ENCODE results near the gene CCDC33. TPM values are rescaled to one million over a fixed set of nuclear protein-coding genes. Genes with fewer than 3 reads are reported as not detected.

Gene CCDC33
- total RNA-seq, 1 experiment from 2014 or later: 0.77 TPM

GRCh38 chr15:74239051-74239705 is 3.1 kb downstream of the CCDC33 start:
- intact Hi-C loops (cut with micrococcal nuclease): no loop called here
- Histone ChIP-seq H3K79me2 (ENCODE audit: low read length) (no peaks in the 10 kb centered on the region), H3K4me2 (ENCODE audit: low read length) (no peak overlapping the region), H3K4me1 (ENCODE audit: insufficient read depth, low read length) (peaks cover 29% of the 10 kb centered on the region), H3F3A (ENCODE audit: low read length, unreplicated experiment) (no peaks in the 10 kb centered on the region), H3K9me2 (replicated peaks; ENCODE audit: low read length) (no peaks in the 10 kb centered on the region), H3K27ac (ENCODE audit: low read length) (no peak overlapping the region), H3K4me3 (ENCODE audit: low read length) (no peak overlapping the region), H3K9me3 (ENCODE audit: low read length) (no peaks in the 10 kb centered on the region), H4K20me1 (ENCODE audit: low read length) (no peaks in the 10 kb centered on the region), H2AFZ (ENCODE audit: low read length) (no peak overlapping the region), H3K36me3 (ENCODE audit: low read depth, low read length) (no peaks in the 10 kb centered on the region), H3K27me3 (ENCODE audit: low read length) (no peaks in the 10 kb centered on the region), H3K9ac (ENCODE audit: low read length) (no peak overlapping the region)
- TF ChIP-seq EZH2 (IDR thresholded peaks at IDR 0.05; ENCODE audit: low read length, unreplicated experiment): no peak
- no peak for TF ChIP-seq EZH2phosphoT487 (IDR thresholded peaks at IDR 0.05; ENCODE audit: borderline replicate concordance, low read length)
- TF ChIP-seq CTCF (conservative IDR thresholded peaks at IDR 0.05; ENCODE audit: low read depth, low read length): no peak
- ATAC-seq: no peak
- ChIA-PET CTCF (interaction anchor here (0.7 kb wide), 1 partner anchor 73 kb away, joined by 9 read pairs; no protein-coding TSS in a partner anchor), POLR2A (ENCODE audit: unreplicated experiment) (no interaction called here)
- BruUV-seq (replicated peaks): no TSS peak
- no peak for DNase-seq

- H2AFZ ChIP-seq (ENCODE audit: low read length): no peak overlapping the region
- ChIA-PET POLR2A (ENCODE audit: unreplicated experiment) (interaction anchor here (0.6 to 0.7 kb wide), 2 partner anchors 64 to 793 kb away, joined by 5 to 6 read pairs; no protein-coding TSS in a partner anchor), CTCF (interaction anchor here (0.5 to 0.7 kb wide), 3 partner anchors 67 to 94 kb away, joined by 3 to 14 read pairs (median 9); no protein-coding TSS in a partner anchor)
- no peaks in the 10 kb centered on the region for H3K79me2 ChIP-seq (ENCODE audit: low read length)
- H3K4me1 ChIP-seq (ENCODE audit: insufficient read depth, low read length): peaks cover 29% of the 10 kb centered on the region
- BruUV-seq (replicated peaks): no TSS peak
- no peaks in the 10 kb centered on the region for H4K20me1 ChIP-seq (ENCODE audit: low read length)
- H3K36me3 ChIP-seq (ENCODE audit: low read depth, low read length): no peaks in the 10 kb centered on the region
- H3K4me2 ChIP-seq (ENCODE audit: low read length): no peak overlapping the region
- H3K4me3 ChIP-seq (ENCODE audit: low read length): no peak overlapping the region
- H3F3A ChIP-seq (ENCODE audit: low read length, unreplicated experiment): no peaks in the 10 kb centered on the region
- peak; percentile 81 for ATAC-seq
- no peaks in the 10 kb centered on the region for H3K9me3 ChIP-seq (ENCODE audit: low read length)
- no peaks in the 10 kb centered on the region for H3K27me3 ChIP-seq (ENCODE audit: low read length)
- H3K27ac ChIP-seq (ENCODE audit: low read length): peak overlapping the region; percentile 56
- intact Hi-C loops (cut with micrococcal nuclease): no loop called here
- TF ChIP-seq CTCF (conservative IDR thresholded peaks at IDR 0.05; ENCODE audit: low read depth, low read length): peak; percentile 68
- no peak for TF ChIP-seq EZH2phosphoT487 (IDR thresholded peaks at IDR 0.05; ENCODE audit: borderline replicate concordance, low read length)
- TF ChIP-seq EZH2 (IDR thresholded peaks at IDR 0.05; ENCODE audit: low read length, unreplicated experiment): no peak
- no peak overlapping the region for H3K9ac ChIP-seq (ENCODE audit: low read length)
- no peaks in the 10 kb centered on the region for H3K9me2 ChIP-seq (replicated peaks; ENCODE audit: low read length)
- DNase-seq: peak; percentile 96
Observed at GRCh38 chr15:74240002-74240568, 4.0 kb downstream of the CCDC33 start.

Data from PC-3 (cell line).